Measurements from ENCODE around the gene BCAS3.

DNA sequence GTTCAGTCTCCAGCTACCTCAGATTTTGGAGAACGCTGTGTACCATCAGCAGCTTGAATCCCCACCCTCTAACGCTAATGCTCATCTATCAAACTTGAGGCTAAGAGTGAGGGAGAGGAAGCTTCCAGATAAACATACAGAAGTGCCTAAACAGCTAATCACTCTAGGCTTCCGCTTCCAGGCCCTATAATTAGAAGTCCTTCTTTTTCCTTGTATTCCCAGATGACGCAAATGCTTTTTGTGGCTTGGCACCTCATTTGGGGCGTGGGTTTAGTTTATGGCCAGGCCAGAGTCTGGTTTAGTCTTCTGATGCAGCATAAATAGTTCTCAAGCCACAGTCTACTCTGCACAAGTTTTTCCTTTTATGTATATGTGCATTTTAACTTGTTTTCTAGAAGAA lies 263.4 kb downstream of the BCAS3 start:
- TF ChIP-seq ZNF70 (CRISPR knock-in tag; IDR thresholded peaks at IDR 0.05) (no peak), ZNF8 (CRISPR knock-in tag; IDR thresholded peaks at IDR 0.05) (no peak), ZFP3 (CRISPR knock-in tag; IDR thresholded peaks at IDR 0.05) (no peak), ARNTL (CRISPR knock-in tag; IDR thresholded peaks at IDR 0.05; ENCODE audit: borderline replicate concordance, low read depth) (no peak), ZNF565 (CRISPR knock-in tag; conservative IDR thresholded peaks at IDR 0.05; ENCODE audit: low read depth) (no peak), ZFP30 (CRISPR knock-in tag; IDR thresholded peaks at IDR 0.05) (no peak), SNAI2 (CRISPR knock-in tag; IDR thresholded peaks at IDR 0.05) (no peak), PPARA (CRISPR knock-in tag; IDR thresholded peaks at IDR 0.05; ENCODE audit: borderline replicate concordance) (no peak), TOX (CRISPR knock-in tag; IDR thresholded peaks at IDR 0.05; ENCODE audit: borderline replicate concordance) (no peak), ZC3H10 (CRISPR knock-in tag; IDR thresholded peaks at IDR 0.05) (no peak), ISL1 (CRISPR knock-in tag; IDR thresholded peaks at IDR 0.05) (no peak), BACH2 (CRISPR knock-in tag; IDR thresholded peaks at IDR 0.05; ENCODE audit: borderline replicate concordance) (no peak)
- TF ChIP-seq, protein P1, sequence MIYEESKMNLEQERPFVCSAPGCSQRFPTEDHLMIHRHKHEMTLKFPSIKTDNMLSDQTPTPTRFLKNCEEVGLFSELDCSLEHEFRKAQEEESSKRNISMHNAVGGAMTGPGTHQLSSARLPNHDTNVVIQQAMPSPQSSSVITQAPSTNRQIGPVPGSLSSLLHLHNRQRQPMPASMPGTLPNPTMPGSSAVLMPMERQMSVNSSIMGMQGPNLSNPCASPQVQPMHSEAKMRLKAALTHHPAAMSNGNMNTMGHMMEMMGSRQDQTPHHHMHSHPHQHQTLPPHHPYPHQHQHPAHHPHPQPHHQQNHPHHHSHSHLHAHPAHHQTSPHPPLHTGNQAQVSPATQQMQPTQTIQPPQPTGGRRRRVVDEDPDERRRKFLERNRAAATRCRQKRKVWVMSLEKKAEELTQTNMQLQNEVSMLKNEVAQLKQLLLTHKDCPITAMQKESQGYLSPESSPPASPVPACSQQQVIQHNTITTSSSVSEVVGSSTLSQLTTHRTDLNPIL (CRISPR knock-in tag; IDR thresholded peaks at IDR 0.05; ENCODE audit: low read depth) = no peak
- TF ChIP-seq, protein P2, sequence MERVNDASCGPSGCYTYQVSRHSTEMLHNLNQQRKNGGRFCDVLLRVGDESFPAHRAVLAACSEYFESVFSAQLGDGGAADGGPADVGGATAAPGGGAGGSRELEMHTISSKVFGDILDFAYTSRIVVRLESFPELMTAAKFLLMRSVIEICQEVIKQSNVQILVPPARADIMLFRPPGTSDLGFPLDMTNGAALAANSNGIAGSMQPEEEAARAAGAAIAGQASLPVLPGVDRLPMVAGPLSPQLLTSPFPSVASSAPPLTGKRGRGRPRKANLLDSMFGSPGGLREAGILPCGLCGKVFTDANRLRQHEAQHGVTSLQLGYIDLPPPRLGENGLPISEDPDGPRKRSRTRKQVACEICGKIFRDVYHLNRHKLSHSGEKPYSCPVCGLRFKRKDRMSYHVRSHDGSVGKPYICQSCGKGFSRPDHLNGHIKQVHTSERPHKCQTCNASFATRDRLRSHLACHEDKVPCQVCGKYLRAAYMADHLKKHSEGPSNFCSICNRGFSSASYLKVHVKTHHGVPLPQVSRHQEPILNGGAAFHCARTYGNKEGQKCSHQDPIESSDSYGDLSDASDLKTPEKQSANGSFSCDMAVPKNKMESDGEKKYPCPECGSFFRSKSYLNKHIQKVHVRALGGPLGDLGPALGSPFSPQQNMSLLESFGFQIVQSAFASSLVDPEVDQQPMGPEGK (CRISPR knock-in tag; IDR thresholded peaks at IDR 0.05; ENCODE audit: borderline replicate concordance) = no peak
